Activated CD8-positive, alpha-beta T cell treated with anti-CD3 and anti-CD28 coated beads for 36 hours (primary cell): ENCODE measurements around the gene STX3. TPM values are rescaled to one million over a fixed set of nuclear protein-coding genes. Genes with fewer than 3 reads are reported as not detected.

Experiments used
- ATAC-seq: fragments of 200-7000 bp; cut with Tn5 transposase; one replicate; pipeline ENCODE4 v1.10.0; 2021; ENCODE audit warnings: mild to moderate bottlenecking, moderate library complexity
- CTCF ChIA-PET: fragments of 350-600 bp; sonication (Branson Sonifier 250); formaldehyde crosslinking; loops from one replicate; lab custom pipeline; 2021; ENCODE audit warnings: antibody characterized with exemption; lab: Charles Lee
- POLR2A ChIA-PET: fragments of 350-600 bp; sonication (Branson Sonifier 250); formaldehyde crosslinking; loops from one replicate; lab custom pipeline; 2021; ENCODE audit warnings: antibody characterized with exemption; lab: Charles Lee
- DNase-seq: peaks from one replicate; pipeline ENCODE4 v3.0.0-alpha.2; 2020
- H3K27ac Mint-ChIP-seq: one replicate; pipeline ENCODE4 v1.8.0; 2021; ENCODE audit warnings: mild to moderate bottlenecking, mixed read lengths
- H3K27me3 Mint-ChIP-seq: one replicate; pipeline ENCODE4 v1.8.0; 2021; ENCODE audit warnings: mixed read lengths
- H3K36me3 Mint-ChIP-seq: one replicate; pipeline ENCODE4 v1.8.0; 2021; ENCODE audit warnings: low read depth, mixed read lengths
- H3K4me1 Mint-ChIP-seq: one replicate; pipeline ENCODE4 v1.8.0; 2021; ENCODE audit warnings: low read depth, mixed read lengths
- H3K4me3 Mint-ChIP-seq: one replicate; pipeline ENCODE4 v1.8.0; 2021; ENCODE audit warnings: mild to moderate bottlenecking, moderate library complexity, mixed read lengths
- H3K9me3 Mint-ChIP-seq: one replicate; pipeline ENCODE4 v1.8.0; 2021; ENCODE audit warnings: mixed read lengths
- CTCF ChIP-seq: fragments of 200-600 bp; IDR thresholded peaks from one replicate; pipeline ENCODE4 v1.8.0; 2022; ENCODE audit warnings: antibody characterized with exemption, mild to moderate bottlenecking
- intact Hi-C: fragments of 100-400 bp; cut with micrococcal nuclease; formaldehyde crosslinking; loops from one replicate; pipeline ENCODE4 v1.10.0; 2022
- total RNA-seq, 2 experiments: library from RNA; stranded (reverse); gene quantifications; one replicate each; pipeline ENCODE4 v1.2.3, GENCODE V29; 2021

Gene STX3
- total RNA-seq, 2 experiments from 2014 or later: 8.3 to 9.5 TPM

GRCh38 chr11:59833602-59834001, 78.4 kb downstream of the STX3 start:
- H3K9me3 Mint-ChIP-seq: no peaks in the 10 kb centered on the region
- no peak for ATAC-seq
- DNase-seq: no peak
- H3K4me1 Mint-ChIP-seq: peaks cover 5% of the 10 kb centered on the region
- no peaks in the 10 kb centered on the region for H3K36me3 Mint-ChIP-seq
- no peak overlapping the region for H3K4me3 Mint-ChIP-seq
- CTCF ChIA-PET: no interaction called here
- intact Hi-C loops: no loop called here
- H3K27ac Mint-ChIP-seq: no peak overlapping the region
- POLR2A ChIA-PET: no interaction called here
- TF ChIP-seq CTCF: no peak
- peaks cover 3% of the 10 kb centered on the region for H3K27me3 Mint-ChIP-seq

GRCh38 chr11:59839615-59840014, 84.4 kb downstream of the STX3 start:
- Mint-ChIP-seq H3K4me1 (no peaks in the 10 kb centered on the region), H3K9me3 (no peaks in the 10 kb centered on the region), H3K36me3 (no peaks in the 10 kb centered on the region), H3K4me3 (no peak overlapping the region), H3K27ac (no peak overlapping the region), H3K27me3 (peaks cover 3% of the 10 kb centered on the region)
- ChIA-PET CTCF (no interaction called here), POLR2A (no interaction called here)
- intact Hi-C loops: no loop called here
- no peak for TF ChIP-seq CTCF
- ATAC-seq: no peak
- no peak for DNase-seq

- Mint-ChIP-seq H3K9me3 (no peaks in the 10 kb centered on the region), H3K4me1 (no peaks in the 10 kb centered on the region), H3K27me3 (peaks cover 3% of the 10 kb centered on the region), H3K4me3 (no peak overlapping the region), H3K36me3 (no peaks in the 10 kb centered on the region), H3K27ac (no peak overlapping the region)
- no peak for TF ChIP-seq CTCF
- no peak for ATAC-seq
- no peak for DNase-seq
- ChIA-PET POLR2A (no interaction called here), CTCF (no interaction called here)
- intact Hi-C loops: no loop called here
Observed at GRCh38 chr11:59841514-59841913, 86.3 kb downstream of the STX3 start.

- TF ChIP-seq CTCF: no peak
- ATAC-seq: no peak
- ChIA-PET CTCF (no interaction called here), POLR2A (no interaction called here)
- H3K27ac Mint-ChIP-seq: no peak overlapping the region
- H3K9me3 Mint-ChIP-seq: no peaks in the 10 kb centered on the region
- no peak overlapping the region for H3K4me3 Mint-ChIP-seq
- H3K4me1 Mint-ChIP-seq: no peaks in the 10 kb centered on the region
- DNase-seq: no peak
- no peaks in the 10 kb centered on the region for H3K36me3 Mint-ChIP-seq
- intact Hi-C loops: no loop called here
- H3K27me3 Mint-ChIP-seq: peaks cover 3% of the 10 kb centered on the region
Observed at GRCh38 chr11:59842316-59842715, 87.1 kb downstream of the STX3 start.

GRCh38 chr11:59845399-59845798, 90.2 kb downstream of the STX3 start, which contains the start of gene CBLIF:
Gene CBLIF, minus strand, starts transcription at chr11:59845499. Its CDS starts 46 bp downstream, at chr11:59845453.
- POLR2A ChIA-PET: no interaction called here
- Mint-ChIP-seq H3K4me1 (no peaks in the 10 kb centered on the region), H3K36me3 (no peaks in the 10 kb centered on the region), H3K9me3 (no peaks in the 10 kb centered on the region), H3K4me3 (no peak within 1 kb of the TSS), H3K27me3 (no peaks in the 10 kb centered on the region), H3K27ac (no peak within 1 kb of the TSS)
- intact Hi-C loops: no loop called here
- CTCF ChIA-PET: no interaction called here
- DNase-seq (no peak), ATAC-seq (no peak)
- no peak for TF ChIP-seq CTCF
